Ramos (cell line): ENCODE results near the gene SLC66A2.
"Not testable (repeated sequence)": the region's sequence is repeated elsewhere in the genome, so short reads cannot be mapped to it uniquely, and the experiment has no call there.

Experiments
- in situ Hi-C: fragments of 300-500 bp; cut with MboI; formaldehyde crosslinking; loops from one replicate; pipeline ENCODE4 v1.14.3; 2022; ENCODE audit warnings: low sequenced_read_pairs; ENCODE audit not compliant: unreplicated experiment

The SLC66A2 gene

DNA sequence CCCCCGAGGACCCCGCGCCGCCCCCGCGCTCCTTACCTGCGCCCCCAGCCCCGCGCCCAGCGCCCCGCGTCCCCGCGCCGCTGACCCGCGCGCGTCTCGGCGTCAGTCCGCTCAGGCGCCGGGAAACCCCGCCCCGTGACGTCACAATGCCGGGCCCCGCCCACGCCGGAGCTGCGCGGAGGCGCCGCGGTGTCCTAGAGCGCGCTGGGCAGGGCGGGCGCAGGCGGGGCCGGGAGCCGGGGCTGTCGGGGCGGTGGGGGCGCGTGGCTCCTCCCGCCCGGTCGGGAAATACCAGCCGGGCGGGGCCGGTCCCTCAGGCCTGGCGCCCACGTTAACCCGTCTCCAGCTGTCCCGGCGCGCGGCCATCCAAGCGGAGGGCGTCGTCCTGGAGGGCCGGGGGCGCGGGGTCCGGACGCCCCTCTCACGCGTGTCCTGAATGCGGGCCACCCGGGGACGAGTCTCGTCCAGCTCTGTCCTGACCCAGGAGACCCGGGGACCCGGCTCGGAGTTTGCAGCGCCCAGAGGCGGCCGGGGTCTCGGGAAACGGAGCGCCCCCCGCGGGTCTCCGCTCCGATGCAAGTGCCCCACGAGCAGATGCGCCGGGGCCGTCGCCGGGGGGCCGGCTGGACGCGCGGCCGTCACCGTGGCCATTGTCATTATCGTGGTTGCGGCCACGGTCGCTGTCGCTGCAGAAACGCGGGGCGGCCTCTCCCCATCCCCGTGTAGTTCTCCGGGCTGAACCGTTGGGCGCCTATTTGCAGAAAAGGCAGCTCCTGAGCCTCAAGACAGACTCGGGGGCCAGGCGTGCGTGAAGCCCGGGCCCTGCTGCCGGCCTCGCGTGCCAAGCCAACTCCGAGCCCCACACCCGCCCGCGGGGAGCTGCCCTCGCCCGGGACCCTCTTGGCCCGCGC lies at the start of gene SLC66A2:
Gene SLC66A2 (minus strand): TSS at position 109 of the 911 bp plus-strand sequence. CDS start 727 bp downstream, outside the sequence.
- in situ Hi-C loops = no loop called here

DNA sequence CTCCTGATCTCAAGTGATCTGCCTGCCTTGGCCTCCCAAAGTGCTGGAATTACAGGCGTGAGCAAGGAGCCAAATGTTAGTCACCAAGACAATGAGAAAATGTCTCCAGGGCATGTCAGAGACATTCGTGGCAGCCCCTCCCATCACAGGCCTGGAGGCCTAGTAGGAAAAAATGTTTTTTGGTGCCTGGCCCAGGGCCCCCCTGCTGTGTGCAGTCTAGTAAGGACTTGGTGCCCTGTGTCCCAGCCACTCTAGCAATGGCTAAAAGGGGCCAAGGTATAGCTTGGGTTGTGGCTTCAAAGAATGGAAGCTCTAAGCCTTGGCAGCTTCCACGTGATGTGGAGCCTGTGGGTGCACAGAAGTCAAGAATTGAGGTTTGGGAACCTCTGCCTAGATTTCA lies 49.4 kb upstream of the SLC66A2 start:
- in situ Hi-C loops = no loop called here

DNA sequence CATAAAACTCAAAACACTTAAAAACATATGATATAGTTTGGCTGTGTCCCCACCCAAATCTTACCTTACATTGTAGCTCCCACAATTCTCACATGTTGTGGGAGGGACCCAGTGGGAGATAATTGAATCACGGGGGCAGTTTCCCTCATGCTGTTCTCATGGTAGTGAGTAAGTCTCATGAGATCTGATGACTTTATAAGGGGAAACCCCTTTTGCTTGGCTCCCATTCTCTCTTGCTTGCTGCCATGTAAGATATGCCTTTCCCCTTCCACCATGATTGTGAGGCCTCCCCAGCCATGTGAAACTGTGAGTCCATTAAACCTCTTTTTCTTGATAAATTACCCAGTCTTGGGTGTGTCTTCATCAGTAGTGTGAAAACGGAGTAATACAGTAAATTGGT lies 48.2 kb upstream of the SLC66A2 start:
- in situ Hi-C loops = not testable (repeated sequence)

DNA sequence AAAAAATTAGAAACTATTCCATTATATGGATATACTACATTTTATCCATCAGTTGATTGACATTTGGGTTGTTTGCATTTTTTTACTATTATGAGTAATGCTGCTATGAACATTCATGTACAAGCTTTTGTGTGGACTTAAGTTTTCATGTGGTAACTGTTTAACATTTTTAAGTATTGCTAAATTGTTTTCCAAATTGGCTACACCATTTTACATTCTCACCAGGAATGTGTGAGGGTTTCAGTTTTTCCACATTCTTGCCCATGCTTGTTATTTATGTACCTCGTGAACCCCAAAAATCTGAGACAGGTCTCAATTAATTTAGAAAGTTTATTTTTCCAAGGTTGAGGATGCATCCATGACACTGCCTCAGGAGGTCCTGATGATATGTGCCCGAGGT lies 40.0 kb upstream of the SLC66A2 start:
- in situ Hi-C loops = no loop called here

DNA sequence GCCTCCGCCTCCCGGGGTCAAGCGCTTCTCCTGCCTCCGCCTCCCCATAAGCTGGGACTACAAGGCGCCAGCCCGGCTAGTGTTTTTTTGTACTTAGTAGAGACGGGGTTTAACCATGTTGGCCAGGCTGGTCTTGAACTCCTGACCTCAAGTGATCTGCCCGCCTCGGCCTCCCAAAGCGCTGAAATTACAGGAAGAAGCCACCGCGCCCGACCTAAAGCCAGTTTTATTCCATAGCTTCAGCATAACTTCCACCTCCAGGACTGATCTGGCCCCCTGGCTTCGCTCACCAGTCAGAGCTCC lies 37.7 kb upstream of the SLC66A2 start:
- in situ Hi-C loops = no loop called here

DNA sequence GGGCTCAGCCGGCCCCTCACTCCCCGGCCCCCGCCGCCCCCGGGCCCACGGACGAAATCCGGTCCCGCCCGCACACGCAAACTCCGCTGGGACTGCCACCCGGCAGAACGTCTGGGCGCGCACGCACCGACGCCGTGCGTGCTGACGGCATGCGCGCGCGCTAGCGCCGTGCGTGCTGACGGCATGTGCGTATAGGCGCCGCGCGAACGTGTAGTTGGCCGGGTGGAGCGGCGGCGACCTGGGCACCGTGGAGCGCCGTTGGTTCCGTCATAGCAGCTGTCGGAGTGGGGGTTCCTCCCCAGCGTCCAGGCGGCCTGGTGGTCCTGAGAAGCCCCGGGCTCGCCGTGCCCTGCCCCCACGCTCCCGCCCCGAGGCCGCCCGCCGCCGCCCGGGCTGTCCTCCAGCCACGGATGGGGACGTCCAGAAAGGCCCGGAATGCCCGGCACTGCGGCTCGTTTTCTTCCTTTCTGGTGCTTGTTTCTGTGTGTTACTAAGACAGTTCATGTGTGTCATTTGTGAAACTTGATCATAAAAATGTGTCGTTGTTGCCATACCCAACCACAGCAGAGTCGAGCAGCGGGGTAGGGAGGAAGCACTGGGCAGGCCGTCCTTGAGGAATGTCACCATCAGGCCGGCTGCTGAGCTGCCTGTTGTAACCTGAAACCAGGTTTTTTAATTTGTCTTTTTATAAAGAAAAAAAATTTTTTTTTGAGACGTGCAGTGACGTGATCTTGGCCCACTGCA lies 37.2 kb upstream of the SLC66A2 start, which contains the start of gene TXNL4A:
Gene TXNL4A (minus strand): TSS at position 113 of the 744 bp plus-strand sequence. CDS start 171 bp downstream, outside the sequence.
- in situ Hi-C loops = no loop called here

DNA sequence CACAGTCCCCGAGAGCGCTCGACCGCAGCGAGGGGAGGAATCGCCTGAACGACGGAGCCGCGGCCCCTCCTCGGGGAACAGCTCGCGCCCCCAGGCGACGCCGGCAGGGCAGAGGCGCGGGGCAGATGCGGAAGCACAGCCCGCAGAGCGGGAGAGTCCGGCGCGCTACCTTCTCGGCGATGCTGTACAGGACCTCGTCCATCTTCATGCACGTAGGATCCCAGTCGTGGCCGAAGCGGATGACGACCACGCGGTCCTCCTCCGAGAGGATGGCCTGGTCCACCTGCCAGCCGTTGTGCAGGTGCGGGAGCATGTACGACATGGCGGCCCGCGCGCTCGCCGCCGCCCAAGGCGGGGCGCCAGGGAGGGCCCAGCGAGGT lies 36.6 kb upstream of the SLC66A2 start:
- in situ Hi-C loops = no loop called here

DNA sequence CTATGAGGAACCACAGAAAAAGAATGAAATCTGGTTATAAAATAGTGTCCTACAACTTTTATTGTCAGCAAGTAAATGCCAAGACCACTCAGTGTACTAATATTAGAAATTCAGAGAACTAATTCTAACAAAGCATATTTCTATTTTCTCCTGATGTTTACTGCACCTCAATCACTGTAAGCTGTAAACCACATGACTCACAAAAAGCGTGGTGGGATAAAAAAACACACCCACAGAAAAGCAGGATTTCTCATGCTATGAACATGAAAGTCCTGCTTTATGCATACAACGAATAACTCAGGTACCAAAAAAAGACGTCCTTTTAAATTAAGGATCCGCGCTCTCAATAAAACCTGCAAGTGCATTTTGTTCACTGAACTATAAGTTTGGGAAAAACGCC lies 36.1 kb upstream of the SLC66A2 start:
- in situ Hi-C loops = no loop called here

DNA sequence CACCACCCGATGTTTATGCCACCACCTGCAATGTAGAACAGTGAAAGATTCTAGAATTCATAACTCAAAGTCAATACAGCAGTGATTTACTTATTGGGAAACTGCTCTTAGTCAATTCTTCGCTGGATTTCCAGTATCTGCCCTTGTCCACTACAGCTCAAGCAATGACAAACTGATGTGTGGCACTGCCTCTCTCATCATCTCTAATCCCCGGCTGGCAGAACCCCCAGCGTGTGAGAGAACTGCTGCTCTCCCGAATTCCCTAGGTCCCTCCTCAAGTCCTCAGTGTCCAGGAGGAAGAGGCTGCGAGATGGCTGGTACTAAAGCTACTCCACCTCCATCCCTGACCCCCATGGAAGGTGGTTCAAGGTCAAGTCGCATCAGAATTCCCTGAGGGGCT lies 35.3 kb upstream of the SLC66A2 start:
- in situ Hi-C loops = no loop called here

DNA sequence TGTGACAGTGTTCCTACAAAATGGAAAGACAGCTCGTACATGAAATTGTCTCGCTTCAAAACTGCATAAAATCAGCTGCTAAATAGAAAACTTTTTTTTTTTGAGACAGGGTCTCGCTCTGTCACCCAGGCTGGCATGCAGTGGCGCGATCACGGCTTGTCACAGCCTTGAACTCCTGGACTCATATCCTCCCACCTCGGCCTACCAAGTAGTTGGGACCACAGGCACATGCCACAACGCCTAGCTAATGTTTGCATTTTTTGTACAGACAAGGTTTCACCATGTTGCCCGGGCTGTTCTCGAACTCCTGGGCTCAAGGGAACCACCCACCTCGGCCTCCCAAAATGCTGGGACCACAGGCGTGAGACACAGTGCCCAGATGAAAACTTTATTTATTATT lies 33.7 kb upstream of the SLC66A2 start:
- in situ Hi-C loops = no loop called here

DNA sequence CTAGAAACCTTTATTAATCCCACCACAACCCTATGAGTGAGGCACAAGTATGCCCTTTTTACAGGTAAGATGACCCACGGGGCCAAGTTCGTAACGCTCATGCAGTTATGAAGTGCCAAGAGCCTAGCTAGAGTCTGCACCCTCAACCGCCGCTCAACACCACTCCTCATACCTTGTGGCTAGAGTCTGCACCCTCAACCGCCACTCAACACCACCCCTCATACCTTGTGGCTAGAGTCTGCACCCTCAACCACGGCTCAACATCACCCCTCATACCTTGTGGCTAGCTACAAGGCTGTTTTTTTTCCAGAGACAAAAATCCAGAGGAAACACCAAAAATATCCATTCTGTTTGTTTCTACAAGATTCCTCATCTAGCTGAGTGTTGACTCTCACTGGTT lies 32.3 kb upstream of the SLC66A2 start:
- in situ Hi-C loops = no loop called here

DNA sequence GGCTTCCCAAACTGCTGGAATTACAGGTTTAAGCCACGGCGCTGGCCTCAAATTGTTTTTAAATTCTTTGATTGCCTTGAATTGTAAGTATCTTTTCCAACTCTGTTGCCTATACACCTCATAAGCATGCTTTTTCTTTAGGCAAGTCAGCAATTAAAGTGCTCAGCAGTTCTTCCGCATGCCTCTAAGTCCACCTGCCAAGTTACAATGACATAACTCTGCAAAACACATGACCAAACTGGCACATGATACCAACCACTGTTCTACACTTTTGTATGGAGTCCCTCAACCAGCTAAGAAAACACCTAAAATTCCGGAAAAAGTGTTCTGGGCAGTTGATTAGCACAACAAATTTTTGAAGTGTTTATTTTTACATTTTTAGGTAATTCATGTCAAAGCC lies 31.8 kb upstream of the SLC66A2 start:
- in situ Hi-C loops = no loop called here

DNA sequence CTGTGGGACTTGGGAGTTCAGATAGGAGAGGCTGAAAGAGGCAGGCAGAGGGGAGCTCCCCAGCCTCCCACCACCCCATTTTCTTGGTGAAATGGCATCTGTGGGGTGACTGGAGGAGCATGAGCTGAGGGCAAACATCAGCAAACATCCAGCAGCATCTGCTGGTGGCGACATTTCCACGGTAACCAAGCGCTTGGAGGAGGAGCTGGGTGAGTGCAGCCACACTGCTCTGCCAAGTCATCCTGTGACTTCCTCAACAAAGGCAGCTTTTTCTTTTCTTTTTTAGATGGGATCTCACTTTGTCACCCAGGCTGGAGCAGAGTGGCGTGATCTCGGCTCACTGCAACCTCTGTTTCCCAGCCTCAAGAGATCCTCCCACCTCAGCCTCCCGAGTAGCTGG lies 31.3 kb upstream of the SLC66A2 start:
- in situ Hi-C loops = no loop called here

DNA sequence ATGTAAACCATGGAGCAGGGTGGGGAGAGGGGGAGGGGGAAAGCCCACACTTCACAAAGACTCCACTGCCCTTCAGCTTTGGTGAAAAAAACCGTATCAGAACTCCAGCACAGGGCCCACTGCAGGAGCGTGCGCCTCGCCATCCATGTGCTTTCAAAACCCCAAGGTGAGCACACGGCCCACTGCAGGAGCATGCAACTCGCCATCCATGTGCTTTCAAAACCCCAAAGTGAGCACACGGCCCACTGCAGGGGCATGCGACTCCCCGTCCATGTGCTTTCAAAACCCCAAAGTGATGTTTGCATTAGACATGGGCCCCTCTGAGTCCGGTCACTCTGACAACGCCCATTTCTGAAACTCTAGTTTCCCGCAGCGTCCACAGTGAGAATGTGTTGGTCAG lies 29.1 kb upstream of the SLC66A2 start:
- in situ Hi-C loops = no loop called here

DNA sequence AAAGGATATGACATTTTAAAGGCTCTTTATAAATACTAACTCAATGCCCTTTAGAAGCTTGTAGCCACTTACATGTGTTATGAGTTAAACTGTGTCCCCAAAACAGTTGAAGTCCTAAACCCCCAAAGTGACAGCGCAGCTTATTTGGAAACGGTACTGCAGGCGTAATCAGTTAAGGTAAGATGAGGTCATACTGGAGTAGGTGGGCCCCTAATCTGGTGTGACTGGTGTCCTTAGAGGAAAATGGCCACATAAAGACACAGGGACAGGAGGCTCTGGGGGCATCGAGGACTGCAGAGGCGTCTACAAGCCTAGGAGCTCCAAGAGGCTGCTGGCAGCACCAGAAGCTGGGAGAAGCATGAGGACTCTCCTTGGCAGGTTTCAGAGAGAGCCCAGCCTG lies 28.4 kb upstream of the SLC66A2 start:
- in situ Hi-C loops = no loop called here

DNA sequence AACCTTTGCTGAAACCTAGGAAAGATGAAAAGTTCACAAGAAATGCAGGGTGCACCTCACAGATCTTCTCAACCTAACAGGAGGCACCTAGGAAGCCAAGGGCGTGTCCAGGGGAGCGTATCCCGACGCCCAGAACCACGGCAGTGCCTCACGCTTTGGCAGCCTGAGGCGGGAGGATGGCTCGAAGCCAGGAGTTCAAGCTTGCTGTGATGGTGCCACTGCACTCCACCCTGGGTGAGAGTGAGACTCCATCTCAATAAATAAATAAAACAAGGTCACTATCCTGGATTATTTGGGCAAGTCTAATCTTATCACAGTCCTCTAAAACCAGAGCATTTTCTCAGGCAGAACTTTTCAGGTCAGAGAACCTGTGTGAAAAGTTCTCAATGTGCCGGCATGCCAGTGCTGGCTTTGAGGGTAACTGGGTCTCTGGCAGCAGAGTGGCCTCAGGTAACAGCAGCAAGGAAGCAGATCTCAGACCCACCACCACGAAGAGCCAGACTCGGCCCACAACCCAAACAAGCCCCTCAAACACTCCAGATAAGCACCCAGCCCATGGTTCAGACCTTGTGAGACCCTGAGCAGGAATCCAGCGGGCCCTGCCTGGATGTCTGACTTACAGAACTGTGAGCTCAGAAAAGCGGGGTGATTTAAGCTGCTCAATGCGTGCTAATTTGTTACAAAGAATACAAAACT lies 24.7 kb upstream of the SLC66A2 start:
- in situ Hi-C loops = no loop called here

DNA sequence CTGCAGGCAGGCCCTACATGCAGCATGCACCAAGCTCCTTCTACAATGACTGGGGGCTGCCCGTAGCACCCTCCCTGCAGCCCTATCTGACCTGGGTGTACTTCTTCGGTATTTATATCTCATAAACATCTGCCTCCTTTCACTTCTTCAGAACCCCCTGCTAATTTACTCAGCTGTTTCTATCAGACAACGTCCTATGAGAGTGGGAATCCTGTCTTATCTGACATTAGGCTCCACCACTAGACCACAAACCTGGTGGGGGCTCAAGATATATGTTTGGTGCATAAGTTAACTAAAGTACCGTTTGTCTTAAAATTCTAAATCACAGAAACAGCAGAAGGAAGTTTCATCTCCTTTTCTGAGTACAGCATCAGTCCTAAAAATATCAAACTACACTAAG lies 23.6 kb upstream of the SLC66A2 start:
- in situ Hi-C loops = no loop called here

DNA sequence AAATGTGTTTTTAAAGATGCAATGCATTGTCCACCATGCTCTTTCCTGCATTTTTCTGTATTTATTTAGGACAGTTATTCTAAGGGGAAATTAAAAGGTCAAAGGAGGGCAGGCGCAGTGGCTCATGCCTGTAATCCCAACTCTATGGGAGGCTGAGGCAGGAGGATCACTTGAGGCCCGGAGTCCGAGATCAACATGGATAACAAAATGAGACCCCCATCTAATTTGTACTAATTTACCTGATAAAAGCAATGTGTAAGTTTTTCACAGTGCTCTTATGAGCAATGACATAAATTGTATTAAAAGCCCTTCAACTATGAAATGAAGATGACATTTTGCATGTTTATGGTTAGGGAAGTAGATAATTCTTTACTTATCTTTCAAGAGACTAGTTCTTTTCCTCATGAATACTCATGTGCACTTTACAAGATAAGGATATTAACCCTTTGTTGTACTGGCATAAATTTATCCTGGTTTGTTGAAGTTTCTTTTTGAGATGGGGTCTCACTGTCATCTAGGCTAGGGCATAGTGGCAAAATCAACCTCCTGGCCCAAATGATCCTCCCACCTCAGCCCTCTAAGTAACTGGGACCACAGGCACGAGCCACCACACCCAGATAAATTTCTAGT lies 22.7 kb upstream of the SLC66A2 start:
- in situ Hi-C loops = no loop called here

DNA sequence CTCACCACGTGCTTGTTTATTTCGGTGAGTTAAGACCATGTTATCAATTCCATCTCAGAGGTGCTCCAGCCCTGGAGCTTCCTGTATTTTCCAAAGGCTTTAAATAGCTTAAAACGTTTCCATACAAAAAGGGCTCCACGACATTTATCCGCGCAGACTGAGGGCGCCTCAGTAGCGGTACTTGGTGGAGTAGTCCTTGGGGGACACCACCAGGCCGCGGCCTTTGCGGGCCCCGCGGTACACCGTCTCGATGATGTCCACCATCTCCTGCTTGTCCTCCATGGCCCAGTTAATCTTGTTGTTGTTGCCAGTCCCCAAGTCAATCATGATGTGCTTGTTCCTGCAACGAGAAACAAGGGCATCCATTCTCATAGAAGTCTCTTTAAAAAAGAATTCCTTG lies 22.1 kb upstream of the SLC66A2 start:
- in situ Hi-C loops = no loop called here

DNA sequence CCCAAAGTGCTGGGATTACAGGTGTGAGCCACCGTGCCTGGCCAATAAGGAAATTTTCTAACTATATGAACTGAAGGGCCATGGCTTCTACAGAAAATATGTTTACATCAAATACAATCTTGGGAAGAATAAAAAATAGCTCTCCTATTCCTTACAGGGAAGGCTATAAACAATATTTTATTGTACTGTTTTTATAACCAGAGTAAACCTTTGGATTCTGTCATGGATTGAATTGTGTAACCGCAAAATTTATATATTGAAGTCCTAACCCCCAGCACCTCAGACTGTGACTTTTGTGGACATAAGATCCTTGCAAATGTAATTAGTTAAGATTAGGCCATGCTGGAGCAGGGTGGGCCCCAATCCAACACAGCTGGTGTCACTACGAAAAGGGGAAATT lies 21.3 kb upstream of the SLC66A2 start:
- in situ Hi-C loops = no loop called here

DNA sequence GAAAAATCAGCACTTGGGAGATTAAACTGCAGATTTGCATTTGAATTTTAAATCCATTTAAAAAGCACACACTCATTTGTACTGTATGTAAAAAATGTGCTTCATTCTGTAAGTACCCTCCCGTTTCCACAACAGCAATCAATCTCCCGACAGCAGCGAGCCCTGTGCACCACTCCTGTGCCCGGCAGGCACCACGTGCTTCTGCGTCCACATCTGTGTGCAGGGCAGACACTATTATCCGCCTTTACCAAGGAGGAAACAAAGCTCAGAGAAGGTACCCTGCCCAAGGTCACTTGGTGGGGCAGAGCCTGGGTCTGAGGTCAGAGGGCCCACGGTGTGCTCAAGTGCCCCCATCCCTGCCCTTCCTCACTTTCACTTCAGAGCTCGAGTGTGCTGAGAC lies 20.5 kb upstream of the SLC66A2 start:
- in situ Hi-C loops = no loop called here
